COLO668 (cell line): ENCODE measurements around the gene DLK2.
A peak's percentile ranks its signal among the peaks of the same experiment; 100 is the strongest.
"Not testable (repeated sequence)": the region's sequence is repeated elsewhere in the genome, so short reads cannot be mapped to it uniquely, and the experiment has no call there.

ENCODE experiments used
- DNase-seq: peaks from one replicate; lab custom pipeline; 2025; ENCODE audit not compliant: unreplicated experiment; lab: John Stamatoyannopoulos, UW

DLK2 gene

DNA sequence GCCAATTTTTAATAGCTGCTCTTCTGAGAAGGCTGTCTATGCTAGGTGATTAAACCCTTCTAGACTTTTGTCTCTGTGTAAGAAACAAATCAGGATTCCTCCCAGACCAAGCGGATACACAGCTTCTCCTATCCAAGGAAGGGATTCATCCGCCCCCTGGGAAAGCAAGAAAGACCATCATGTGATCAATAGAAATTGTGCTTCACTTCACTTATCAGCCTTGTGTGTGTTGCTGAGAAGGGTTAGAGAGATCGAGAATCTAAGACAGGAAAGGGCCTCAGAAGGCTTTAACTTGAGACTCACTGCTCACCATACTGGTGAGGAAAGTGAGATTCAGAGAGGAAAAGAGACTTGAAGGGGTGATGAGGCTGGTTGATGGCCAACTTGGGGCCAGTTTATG is 26.5 kb downstream of the DLK2 start:
- DNase-seq, result no peak

GRCh38 chr6:43428112-43428570 is 27.2 kb downstream of the DLK2 start:
- no peak for DNase-seq

DNA sequence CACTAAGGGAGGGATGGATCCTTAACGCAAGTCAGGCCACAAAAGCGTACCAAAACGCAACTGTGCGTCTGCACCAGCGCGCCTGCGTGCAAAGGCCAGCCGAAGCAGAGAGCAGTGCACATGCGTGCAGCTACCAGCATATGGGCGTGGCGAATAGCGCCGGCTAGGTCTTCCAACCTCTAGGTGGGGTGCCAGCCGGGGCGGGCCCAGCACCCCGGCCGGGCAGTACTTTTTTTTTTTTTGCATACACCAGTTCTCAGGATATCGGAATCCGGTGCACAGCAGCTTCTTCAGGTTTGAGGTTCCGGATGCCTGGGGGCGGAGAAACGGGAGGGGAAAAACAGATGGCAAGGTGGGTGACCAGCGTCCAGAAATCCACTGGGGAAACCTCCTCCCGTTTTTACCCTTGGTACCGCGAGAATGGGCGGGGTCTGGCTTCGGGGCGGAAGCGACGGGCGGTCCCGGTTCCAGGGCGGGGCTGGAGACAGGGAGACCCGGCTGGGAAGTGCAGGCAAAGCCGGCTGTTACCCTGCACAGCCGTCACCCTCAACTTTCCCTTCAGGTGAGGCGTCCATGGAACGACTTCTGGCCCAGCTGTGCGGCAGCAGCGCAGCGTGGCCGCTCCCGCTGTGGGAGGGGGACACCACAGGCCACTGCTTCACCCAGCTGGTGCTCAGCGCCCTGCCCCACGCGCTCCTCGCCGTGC is 27.8 kb downstream of the DLK2 start, which contains the start of gene ABCC10:
Gene ABCC10 (plus strand): TSS at position 136 of the 706 bp plus-strand sequence. CDS start 438 bp downstream, at position 574.
- DNase-seq, result peak; percentile 89

DNA sequence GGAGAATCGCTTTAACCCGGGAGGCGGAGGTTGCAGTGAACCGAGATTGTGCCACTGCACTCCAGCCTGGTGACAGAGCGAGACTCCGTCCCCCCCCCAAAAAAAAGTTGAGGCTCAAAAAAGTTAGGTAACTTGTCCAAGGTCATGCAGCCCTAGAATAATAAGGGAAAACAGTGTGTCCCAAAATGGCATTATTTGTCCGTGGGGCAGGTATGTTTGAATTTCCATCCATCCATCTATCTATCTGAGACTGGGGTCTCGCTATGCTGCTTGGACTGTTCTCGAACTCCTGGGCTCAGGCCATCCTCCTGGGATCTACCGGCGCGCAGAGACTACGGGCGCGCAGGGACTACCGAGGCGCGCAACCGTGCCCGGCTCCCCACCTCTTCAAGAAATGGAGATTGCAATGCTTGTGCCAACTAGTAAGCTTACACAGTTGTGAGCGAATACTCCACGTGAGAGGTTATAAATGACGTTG is 28.4 kb downstream of the DLK2 start:
- no peak for DNase-seq

- DNase-seq, result not testable (repeated sequence)
These were observed 30.3 kb downstream of the DLK2 start for GRCh38 chr6:43425083-43425482.

DNA sequence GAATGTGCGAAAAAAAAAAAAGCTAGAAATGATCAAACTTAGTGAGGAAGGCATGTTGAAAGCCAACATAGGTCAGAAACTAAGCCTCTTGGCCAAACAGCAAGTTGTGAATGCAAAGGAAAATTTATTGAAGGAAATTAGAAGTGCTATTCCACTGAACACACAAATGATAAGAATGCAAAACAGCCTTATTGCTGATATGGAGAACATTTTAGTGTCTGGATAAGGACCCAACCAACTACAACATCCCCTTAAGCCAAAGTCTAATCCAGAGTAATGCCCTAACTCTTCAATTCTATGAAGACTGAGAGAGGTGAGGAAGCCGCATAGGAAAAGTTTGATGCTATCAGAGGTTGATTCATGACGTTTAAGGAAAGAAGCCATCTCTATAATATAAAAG is 33.5 kb downstream of the DLK2 start:
- no peak for DNase-seq

DNA sequence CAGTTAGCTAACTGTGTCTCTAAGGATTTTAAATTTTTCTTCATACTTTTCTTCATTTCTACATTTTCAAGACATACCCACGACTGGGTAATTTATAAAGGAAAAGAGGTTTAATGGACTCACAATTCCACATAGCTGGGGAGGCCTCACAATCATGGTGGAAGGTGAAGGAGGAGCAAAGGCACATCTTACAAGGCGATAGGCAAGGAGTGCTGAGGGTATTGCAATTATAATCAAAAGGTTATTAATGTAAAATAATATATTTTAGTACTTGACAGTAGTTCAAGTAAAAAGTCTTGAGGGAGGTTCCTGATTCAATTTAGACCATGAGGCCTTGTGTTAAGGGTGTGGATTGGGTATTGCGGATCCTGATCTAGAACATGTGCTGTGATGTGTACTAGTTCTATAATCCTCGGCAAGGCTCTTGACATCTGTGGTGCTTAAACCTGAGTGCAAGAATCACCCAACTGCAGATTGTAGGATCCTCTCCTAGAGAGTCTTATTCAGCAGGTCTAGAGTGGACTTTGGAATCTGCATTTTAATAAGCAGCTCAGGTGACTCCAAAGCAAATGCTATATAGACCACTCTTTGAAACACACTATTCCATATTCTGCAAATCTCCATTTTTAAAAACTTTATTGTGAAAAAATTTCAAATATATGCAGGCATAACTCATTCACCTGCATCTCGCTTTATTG is 35.2 kb downstream of the DLK2 start:
- DNase-seq, result no peak

GRCh38 chr6:43416935-43417334 is 38.4 kb downstream of the DLK2 start:
- DNase-seq, result no peak

DNA sequence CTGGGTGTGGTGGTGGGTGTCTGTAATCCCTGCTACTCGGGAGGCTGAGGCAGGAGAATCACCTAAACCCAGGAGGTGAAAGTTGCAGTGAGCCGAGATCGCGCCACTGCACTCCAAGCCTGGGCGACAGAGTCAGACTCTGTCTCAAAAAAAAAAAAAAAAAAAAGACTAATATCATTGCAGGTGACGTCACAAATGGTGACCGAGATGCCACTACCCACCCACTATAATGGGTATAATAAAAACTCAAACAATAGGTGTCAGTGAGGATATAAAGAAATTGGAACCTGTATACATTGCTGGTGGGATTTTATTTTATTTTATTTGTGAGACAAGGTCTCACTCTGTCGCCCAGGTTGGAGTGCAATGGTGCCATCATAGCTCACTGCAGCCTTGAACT is 40.1 kb downstream of the DLK2 start:
- not testable (repeated sequence) for DNase-seq

DNA sequence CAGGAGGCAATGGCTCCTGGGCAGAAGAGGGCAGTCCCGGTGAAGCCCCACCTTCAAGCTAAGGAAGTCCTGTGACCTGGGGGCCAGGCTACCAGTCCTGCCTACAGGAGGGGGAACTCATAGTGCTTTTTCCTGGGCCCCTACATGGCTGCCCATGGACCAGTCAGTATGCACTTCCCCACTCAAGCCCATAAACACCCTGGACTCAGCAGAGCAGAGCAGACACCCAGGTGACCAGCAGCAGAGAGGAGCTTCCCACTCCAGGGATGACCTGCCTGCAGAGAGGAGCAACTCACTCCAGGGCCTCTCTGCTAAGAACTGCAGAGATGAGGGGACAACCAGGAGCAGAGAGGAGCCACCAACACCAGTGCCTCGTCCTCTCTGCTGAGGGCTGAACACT is 42.3 kb downstream of the DLK2 start:
- DNase-seq, result no peak

- no peak for DNase-seq
These were observed 42.8 kb downstream of the DLK2 start for GRCh38 chr6:43412541-43412940.

DNA sequence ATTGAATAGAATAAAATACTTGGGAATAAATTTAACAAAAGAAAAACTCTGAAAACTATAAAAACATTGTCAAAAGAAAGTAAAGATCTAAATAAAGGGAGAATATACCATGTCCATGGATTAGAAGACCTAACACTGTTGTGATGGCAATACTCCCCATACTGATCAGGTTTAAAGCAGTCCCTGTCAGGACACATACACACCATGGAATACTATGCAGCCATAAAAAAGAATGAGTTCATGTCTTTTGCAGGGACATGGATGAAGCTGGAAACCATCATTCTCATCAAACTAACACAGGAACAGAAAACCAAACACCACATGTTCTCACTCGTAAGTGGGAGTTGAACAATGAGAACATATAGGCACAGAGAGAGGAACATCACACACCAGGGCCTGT is 44.6 kb downstream of the DLK2 start:
- not testable (repeated sequence) for DNase-seq

DNA sequence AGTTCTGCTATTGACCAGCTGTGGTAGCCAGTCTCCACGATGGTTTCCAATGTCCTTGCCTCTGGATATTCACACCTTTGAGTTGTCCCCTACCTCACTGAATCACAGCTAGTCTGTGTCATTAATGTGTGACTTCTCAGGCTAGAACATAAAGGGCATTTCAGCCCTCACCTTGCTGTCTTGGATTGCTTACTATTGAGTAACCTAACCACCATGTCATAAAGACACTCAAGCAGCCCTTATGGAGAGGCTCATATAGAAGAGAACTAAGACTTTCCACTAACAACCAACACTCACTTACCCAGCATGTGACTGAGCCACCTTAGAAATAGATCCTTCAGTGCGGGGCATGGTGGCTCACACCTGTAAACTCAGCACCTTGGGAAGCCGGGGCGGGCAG is 47.1 kb downstream of the DLK2 start:
- no peak for DNase-seq

DNA sequence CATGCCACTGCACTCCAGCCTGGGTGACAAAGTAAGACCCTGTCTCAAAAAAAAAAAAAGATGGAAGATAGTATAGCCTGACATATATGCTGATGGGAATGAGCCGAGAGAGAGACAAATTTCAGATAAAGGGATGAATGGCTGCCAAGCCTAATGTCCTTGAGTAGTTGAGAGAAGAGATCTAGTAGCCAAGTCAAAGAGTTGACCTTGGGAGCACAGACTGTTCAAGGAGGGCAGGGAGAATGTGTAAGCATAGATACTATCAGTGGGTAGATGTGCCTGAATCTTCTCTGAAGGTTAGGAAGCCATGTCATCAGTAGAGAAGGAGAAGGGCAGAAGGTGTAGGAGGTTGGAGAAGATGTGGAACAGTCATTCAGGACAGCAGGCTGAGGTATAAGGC is 48.1 kb downstream of the DLK2 start:
- DNase-seq, result no peak

DNA sequence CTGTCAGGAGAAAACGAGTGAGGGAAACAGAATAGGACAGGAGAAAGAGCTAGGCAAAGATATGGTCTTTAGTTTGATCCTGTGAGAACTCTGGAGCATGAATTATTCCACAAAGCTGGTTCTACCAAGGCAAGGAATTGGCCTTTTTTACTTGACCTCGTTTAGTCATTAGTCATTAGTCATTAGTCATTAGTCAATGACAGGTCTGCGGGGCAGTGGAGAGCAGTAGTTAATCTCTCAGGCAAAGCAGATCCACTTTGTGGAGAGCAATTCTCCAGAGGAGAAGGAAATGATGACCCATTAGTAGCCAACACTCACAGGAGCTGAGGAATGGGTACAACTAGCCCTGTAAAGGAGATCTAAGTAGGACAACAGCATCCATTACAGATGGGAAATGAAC is 50.0 kb downstream of the DLK2 start:
- no peak for DNase-seq

GRCh38 chr6:43402820-43403219 is 52.5 kb downstream of the DLK2 start:
- no peak for DNase-seq

GRCh38 chr6:43401730-43402129 is 53.6 kb downstream of the DLK2 start:
- no peak for DNase-seq
